Calu3 (cell line): ENCODE data around the gene CSMD2. TPM values are rescaled to one million over a fixed set of nuclear protein-coding genes. Genes with fewer than 3 reads are reported as not detected.

Experiments used
- BruUV-seq: library from RNA; stranded (reverse); fragments of 400-500 nt; replicated peaks from 2 replicates; lab custom pipeline; 2021; lab: Mats Ljungman, UMichigan
- CTCF ChIA-PET: fragments of 300-600 bp; sonication (Branson Sonifier 250); formaldehyde crosslinking; loops from one replicate; lab custom pipeline; 2022; ENCODE audit warnings: antibody characterized with exemption; lab: Charles Lee
- DNase-seq: peaks from one replicate; pipeline ENCODE4 v3.0.0; 2022
- H3K27ac Mint-ChIP-seq: one replicate; pipeline ENCODE4 v1.8.0; 2022; ENCODE audit warnings: mixed read lengths; ENCODE audit not compliant: unreplicated experiment
- H3K27me3 Mint-ChIP-seq: one replicate; pipeline ENCODE4 v1.8.0; 2022; ENCODE audit warnings: mixed read lengths; ENCODE audit not compliant: unreplicated experiment
- H3K36me3 Mint-ChIP-seq: one replicate; pipeline ENCODE4 v1.8.0; 2022; ENCODE audit warnings: mild to moderate bottlenecking, moderate library complexity, mixed read lengths; ENCODE audit not compliant: insufficient read depth, unreplicated experiment
- H3K4me1 Mint-ChIP-seq: one replicate; pipeline ENCODE4 v1.8.0; 2022; ENCODE audit warnings: mild to moderate bottlenecking, low read depth, mixed read lengths; ENCODE audit not compliant: unreplicated experiment
- H3K4me3 Mint-ChIP-seq: one replicate; pipeline ENCODE4 v1.8.0; 2022; ENCODE audit warnings: mild to moderate bottlenecking, low read depth, moderate library complexity, mixed read lengths; ENCODE audit not compliant: unreplicated experiment
- H3K9me3 Mint-ChIP-seq: one replicate; pipeline ENCODE4 v1.8.0; 2022; ENCODE audit warnings: low read depth, mixed read lengths; ENCODE audit not compliant: unreplicated experiment
- intact Hi-C: fragments of 100-400 bp; cut with micrococcal nuclease; formaldehyde crosslinking; loops from one replicate; pipeline ENCODE4 v1.10.0; 2022; ENCODE audit not compliant: unreplicated experiment
- total RNA-seq: library from RNA; stranded (reverse); gene quantifications from 2 replicates; pipeline ENCODE4 v1.2.3, GENCODE V29; 2022
- TF ChIP-seq, protein P1 (sequence below): fragments of 200-600 bp; IDR thresholded peaks from one replicate; pipeline ENCODE4 v1.8.0; 2022; ENCODE audit warnings: antibody characterized with exemption; ENCODE audit not compliant: unreplicated experiment

Gene CSMD2
- total RNA-seq, 1 experiment from 2014 or later = not detected

DNA sequence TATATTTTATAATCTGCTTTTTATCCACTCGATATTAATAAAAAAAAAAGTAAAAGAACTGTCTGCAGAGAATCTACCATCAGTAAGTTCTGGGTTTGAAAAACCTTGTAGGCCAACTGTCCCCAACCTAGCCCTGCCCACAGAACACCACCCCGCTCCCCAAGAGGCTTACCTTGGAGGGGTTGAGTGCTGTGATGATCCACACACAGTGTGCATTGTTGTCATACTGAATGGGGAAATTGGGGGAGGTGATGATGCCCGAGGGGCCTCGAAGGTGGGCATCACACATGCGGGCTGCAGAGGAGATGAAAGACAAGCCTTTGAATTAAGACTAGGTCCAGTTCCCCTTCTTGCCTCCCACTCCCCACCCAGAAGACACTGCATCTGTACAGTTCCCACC, 354.5 kb downstream of the CSMD2 start:
- BruUV-seq = no TSS peak
- intact Hi-C loops = no loop called here
- TF ChIP-seq, protein P1, sequence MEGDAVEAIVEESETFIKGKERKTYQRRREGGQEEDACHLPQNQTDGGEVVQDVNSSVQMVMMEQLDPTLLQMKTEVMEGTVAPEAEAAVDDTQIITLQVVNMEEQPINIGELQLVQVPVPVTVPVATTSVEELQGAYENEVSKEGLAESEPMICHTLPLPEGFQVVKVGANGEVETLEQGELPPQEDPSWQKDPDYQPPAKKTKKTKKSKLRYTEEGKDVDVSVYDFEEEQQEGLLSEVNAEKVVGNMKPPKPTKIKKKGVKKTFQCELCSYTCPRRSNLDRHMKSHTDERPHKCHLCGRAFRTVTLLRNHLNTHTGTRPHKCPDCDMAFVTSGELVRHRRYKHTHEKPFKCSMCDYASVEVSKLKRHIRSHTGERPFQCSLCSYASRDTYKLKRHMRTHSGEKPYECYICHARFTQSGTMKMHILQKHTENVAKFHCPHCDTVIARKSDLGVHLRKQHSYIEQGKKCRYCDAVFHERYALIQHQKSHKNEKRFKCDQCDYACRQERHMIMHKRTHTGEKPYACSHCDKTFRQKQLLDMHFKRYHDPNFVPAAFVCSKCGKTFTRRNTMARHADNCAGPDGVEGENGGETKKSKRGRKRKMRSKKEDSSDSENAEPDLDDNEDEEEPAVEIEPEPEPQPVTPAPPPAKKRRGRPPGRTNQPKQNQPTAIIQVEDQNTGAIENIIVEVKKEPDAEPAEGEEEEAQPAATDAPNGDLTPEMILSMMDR = no peak
- CTCF ChIA-PET = no interaction called here
- Mint-ChIP-seq H3K27me3 (peaks cover 24% of the 10 kb centered on the region), H3K4me3 (no peak overlapping the region), H3K27ac (no peak overlapping the region), H3K9me3 (peaks cover 20% of the 10 kb centered on the region), H3K4me1 (no peaks in the 10 kb centered on the region), H3K36me3 (no peaks in the 10 kb centered on the region)
- DNase-seq = no peak

DNA sequence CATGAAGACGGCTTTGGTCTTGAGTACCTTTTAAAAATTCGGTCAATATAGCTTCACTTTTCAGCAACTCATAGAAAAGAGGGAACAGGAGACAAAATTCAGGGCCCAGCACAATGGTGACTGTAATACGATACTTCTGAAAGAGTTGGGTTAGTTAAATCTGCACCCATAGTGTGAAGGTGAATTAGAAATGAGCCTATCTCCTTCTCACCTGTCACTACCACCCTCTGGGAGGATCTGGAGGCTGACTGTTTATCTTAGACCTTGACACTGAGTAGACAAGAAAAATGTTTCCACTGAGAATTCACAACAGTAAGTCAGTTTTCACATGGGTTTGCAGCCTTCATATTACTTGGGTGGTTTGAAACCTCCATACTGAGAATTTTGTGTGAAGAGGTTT, 359.0 kb downstream of the CSMD2 start:
- Mint-ChIP-seq H3K4me3 (no peak overlapping the region), H3K27me3 (no peaks in the 10 kb centered on the region), H3K9me3 (peaks cover 10% of the 10 kb centered on the region), H3K4me1 (no peaks in the 10 kb centered on the region), H3K36me3 (no peaks in the 10 kb centered on the region), H3K27ac (no peak overlapping the region)
- TF ChIP-seq, protein P1 = no peak
- intact Hi-C loops = no loop called here
- no peak for DNase-seq
- BruUV-seq = no TSS peak
- CTCF ChIA-PET = no interaction called here

DNA sequence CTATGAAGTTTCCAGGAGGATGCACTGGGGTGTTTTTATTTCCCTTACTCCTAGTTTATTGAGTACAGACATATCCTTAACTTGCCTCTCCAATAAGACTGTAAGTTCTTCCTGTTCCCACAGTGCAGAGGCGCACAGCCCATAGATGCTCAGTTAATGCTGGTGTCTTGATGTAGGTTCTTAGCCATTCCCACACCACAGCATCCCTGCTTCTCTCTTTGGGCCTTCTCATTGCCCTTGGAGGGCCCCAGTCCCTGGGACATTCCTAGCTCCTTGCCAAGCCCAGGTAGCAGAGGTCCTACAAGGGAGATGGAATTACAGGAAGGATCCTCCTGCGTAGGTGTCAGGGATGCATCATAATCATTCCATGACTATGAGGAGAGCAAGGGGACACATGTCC, 362.8 kb downstream of the CSMD2 start:
- peaks cover 7% of the 10 kb centered on the region for H3K27me3 Mint-ChIP-seq
- H3K4me1 Mint-ChIP-seq = no peaks in the 10 kb centered on the region
- no peak for DNase-seq
- TF ChIP-seq, protein P1 = no peak
- H3K9me3 Mint-ChIP-seq = peaks cover 10% of the 10 kb centered on the region
- CTCF ChIA-PET = no interaction called here
- intact Hi-C loops = no loop called here
- no peaks in the 10 kb centered on the region for H3K36me3 Mint-ChIP-seq
- no TSS peak for BruUV-seq
- no peak overlapping the region for H3K4me3 Mint-ChIP-seq
- H3K27ac Mint-ChIP-seq = no peak overlapping the region

DNA sequence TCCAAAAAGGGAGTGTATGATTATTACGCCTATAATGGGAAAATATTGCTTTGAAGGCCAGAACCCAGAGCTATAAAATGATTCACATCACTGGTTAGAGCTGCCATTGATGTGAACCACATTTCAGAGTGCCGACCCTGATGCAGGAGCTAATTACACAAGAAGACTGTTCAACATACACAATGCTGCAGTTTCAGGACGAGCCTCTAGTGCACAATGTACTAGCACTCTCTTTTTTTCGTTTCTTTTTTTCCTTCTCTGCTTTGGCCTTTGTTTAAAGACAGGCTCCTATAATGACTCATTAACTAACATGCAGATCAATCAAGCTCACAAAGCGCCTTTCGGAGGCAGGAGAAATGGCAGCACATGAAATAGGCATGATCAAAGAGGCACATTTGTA, 367.2 kb downstream of the CSMD2 start:
- H3K36me3 Mint-ChIP-seq = no peaks in the 10 kb centered on the region
- no peak overlapping the region for H3K27ac Mint-ChIP-seq
- H3K27me3 Mint-ChIP-seq = peaks cover 7% of the 10 kb centered on the region
- intact Hi-C loops = no loop called here
- no peak overlapping the region for H3K4me3 Mint-ChIP-seq
- H3K4me1 Mint-ChIP-seq = no peaks in the 10 kb centered on the region
- TF ChIP-seq, protein P1 = no peak
- CTCF ChIA-PET = interaction anchor here (0.5 kb wide), 2 partner anchors 335 to 735 kb away, joined by 3 read pairs; no protein-coding TSS in a partner anchor
- H3K9me3 Mint-ChIP-seq = peaks cover 11% of the 10 kb centered on the region
- no TSS peak for BruUV-seq
- no peak for DNase-seq
